HEK293 (cell line): ENCODE results near the gene PTPRJ.

Experiments used
- BCL11A ChIP-seq: fragments of 450-650 bp; formaldehyde crosslinking; IDR thresholded peaks from 2 replicates; pipeline ENCODE4 v1.5.1; 2016; ENCODE audit warnings: low read depth, missing biosample characterization, missing genetic modification characterization
- CTCF ChIP-seq: fragments of 450-650 bp; formaldehyde crosslinking; IDR thresholded peaks from 2 replicates; pipeline ENCODE4 v1.5.1; 2016; ENCODE audit warnings: missing biosample characterization, missing genetic modification characterization
- REST ChIP-seq: fragments of 450-650 bp; formaldehyde crosslinking; IDR thresholded peaks from 2 replicates; pipeline ENCODE4 v1.5.1; 2016; ENCODE audit warnings: missing biosample characterization, missing genetic modification characterization
- SCRT1 ChIP-seq: fragments of 450-650 bp; formaldehyde crosslinking; IDR thresholded peaks from 2 replicates; pipeline ENCODE4 v1.5.1; 2016; ENCODE audit warnings: missing biosample characterization, missing genetic modification characterization, borderline replicate concordance
- ZBTB49 ChIP-seq: fragments of 450-650 bp; formaldehyde crosslinking; IDR thresholded peaks from 2 replicates; pipeline ENCODE4 v1.5.1; 2016; ENCODE audit warnings: missing biosample characterization, missing genetic modification characterization, low read depth
- ZNF549 ChIP-seq: fragments of 450-650 bp; IDR thresholded peaks from 2 replicates; pipeline ENCODE4 v1.5.1; 2018; ENCODE audit warnings: missing biosample characterization, missing genetic modification characterization, mild to moderate bottlenecking, inconsistent platforms, moderate library complexity

GRCh38 chr11:47997063-47998053, 17.0 kb downstream of the PTPRJ start:
- no peak for TF ChIP-seq SCRT1 (tag by site-specific recombination)
- no peak for TF ChIP-seq CTCF (tag by site-specific recombination)
- TF ChIP-seq ZNF549 (tag by site-specific recombination): no peak
- TF ChIP-seq REST (tag by site-specific recombination): no peak
- TF ChIP-seq ZBTB49 (tag by site-specific recombination): no peak
- no peak for TF ChIP-seq BCL11A
